GM18907 (cell line): ENCODE results near the gene ADD3.
"Not testable (repeated sequence)": the region's sequence is repeated elsewhere in the genome, so short reads cannot be mapped to it uniquely, and the experiment has no call there.

Experiments used
- ATAC-seq: cut with Tn5 transposase; IDR thresholded peaks from one replicate; pipeline ENCODE4 v1.9.1; 2021; ENCODE audit warnings: mild to moderate bottlenecking, moderate library complexity; ENCODE audit not compliant: unreplicated experiment

Gene ADD3

GRCh38 chr10:109975244-109976190 lies 32.3 kb upstream of the ADD3 start:
- ATAC-seq = no peak

GRCh38 chr10:109976681-109977080 lies 31.1 kb upstream of the ADD3 start:
- ATAC-seq = no peak

GRCh38 chr10:109977382-109977806 lies 30.4 kb upstream of the ADD3 start:
- no peak for ATAC-seq

GRCh38 chr10:109978481-109978880 lies 29.3 kb upstream of the ADD3 start:
- no peak for ATAC-seq

- ATAC-seq = no peak
Observed at GRCh38 chr10:109979215-109979614, 28.6 kb upstream of the ADD3 start.

- no peak for ATAC-seq
Observed at GRCh38 chr10:109981650-109982049, 26.1 kb upstream of the ADD3 start.

DNA sequence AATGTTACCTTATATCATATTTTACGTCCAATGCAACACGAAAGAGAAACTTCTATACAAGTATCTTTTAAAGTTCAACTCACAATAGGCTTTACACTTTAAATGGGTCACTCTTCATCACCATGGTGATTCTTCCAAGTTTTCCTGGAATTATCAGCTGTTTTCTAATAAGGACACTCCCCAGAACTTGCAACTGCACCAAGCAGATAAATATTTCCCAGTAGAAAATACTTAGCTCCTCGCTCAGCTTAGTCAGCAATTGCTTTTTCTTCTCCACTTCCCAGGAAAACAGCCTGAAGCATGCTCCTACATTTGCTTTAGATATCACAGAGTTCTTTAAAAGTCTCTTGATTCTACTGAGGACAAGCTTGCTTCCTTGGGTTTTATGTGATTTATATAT lies 25.7 kb upstream of the ADD3 start:
- ATAC-seq = no peak

GRCh38 chr10:109982812-109983211 lies 25.0 kb upstream of the ADD3 start:
- ATAC-seq = no peak

DNA sequence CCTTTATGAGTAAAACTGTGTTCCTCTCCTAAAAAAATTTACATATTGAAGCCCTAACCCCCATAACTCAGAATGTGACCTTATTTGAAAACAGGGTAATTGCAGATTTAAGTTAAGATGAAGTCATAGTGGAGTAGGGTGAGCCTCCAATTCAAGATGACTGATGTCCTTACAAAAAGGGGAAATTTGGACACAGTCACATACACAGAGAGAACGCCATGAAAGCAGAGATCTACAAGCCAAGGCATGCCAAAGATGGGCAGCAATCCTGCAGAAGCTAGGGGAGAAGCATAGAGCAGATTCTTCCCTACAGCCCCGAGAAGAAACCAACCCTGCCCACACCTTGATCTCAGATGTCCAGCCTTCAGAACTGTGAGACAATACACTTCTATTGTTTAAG lies 23.8 kb upstream of the ADD3 start:
- ATAC-seq = no peak

DNA sequence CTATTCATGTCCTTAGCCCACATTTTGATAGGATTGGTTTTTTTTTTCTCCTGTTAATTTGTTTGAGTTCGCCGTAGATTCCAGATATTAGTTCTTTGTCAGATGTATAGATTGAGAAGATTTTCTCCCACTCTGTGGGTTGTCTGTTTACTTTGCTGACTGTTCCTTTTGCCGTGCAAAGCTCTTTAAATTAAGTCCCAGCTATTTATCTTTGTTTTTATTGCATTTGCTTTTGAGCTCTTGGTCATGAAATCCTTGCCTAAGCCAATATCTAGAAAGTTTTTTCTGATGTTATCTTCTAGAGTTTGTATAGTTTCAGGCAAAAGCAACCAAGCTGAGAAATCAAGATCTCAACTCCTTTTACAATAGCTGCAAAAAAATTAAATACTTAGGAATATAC lies 22.0 kb upstream of the ADD3 start:
- not testable (repeated sequence) for ATAC-seq

GRCh38 chr10:109987452-109988211 lies 20.2 kb upstream of the ADD3 start:
- ATAC-seq = no peak

DNA sequence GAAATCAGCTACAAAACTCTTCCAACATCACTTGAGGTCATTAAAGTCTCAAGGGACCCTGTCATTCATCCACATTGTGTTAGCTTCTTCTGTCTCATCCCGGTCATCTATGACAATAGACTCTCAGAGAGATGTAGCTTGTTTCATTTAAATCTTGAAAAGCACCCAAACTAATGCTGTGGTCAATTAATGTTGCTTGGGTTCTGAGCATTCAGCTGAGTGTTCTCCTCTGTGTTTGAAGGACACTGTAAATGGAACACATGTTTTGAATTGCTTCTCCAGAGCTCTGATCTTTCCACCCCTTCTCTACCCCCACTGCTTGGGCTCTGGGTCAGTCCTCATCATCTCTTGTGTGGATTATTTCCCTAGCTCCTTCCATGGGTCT lies 19.6 kb upstream of the ADD3 start:
- no peak for ATAC-seq

DNA sequence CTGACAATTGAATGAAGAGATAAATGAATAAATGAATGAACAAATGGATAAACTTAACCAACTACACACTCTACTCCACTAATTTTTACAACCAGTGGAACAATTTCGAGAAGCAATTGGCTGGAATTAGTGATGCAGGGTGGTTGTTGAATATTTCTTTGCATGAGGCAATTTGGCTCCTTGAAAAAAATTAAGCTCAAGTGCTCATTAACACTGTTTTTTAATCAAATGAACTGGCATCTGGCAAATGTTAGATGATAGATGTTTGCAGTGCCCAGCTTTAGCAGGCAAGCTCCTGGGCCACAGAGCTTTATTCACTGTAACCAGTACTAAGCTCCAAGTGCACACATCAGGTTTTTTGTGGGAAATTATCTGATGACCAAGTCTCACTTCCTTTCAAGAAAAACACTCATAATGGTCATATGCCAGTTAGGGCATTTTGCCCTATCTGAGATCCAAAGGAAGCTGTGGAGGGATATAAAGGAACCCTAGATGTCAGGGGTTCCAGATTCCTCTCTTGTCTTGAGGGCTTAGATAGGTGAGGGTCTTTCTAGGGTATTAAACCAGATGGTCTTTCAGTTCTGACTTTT lies 16.4 kb upstream of the ADD3 start:
- no peak for ATAC-seq

DNA sequence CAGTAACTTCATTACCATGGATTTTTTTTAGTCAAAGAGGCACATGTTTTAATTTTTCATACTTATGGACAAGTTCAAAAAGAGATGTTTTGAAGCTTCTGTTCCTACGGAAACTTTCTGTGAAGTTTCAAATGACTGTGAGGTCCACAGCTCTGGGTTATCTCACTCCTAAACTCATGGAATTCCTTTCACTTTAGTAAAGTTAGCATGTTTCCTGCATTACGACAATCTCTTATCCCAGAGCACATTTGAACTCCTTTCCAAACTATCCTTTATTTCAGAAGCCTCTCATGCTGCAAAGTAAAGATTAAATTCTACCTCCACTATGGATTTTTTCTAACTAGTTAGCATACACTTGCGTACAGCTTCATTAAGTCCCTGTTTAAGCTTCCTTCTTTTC lies 15.3 kb upstream of the ADD3 start:
- ATAC-seq = no peak

DNA sequence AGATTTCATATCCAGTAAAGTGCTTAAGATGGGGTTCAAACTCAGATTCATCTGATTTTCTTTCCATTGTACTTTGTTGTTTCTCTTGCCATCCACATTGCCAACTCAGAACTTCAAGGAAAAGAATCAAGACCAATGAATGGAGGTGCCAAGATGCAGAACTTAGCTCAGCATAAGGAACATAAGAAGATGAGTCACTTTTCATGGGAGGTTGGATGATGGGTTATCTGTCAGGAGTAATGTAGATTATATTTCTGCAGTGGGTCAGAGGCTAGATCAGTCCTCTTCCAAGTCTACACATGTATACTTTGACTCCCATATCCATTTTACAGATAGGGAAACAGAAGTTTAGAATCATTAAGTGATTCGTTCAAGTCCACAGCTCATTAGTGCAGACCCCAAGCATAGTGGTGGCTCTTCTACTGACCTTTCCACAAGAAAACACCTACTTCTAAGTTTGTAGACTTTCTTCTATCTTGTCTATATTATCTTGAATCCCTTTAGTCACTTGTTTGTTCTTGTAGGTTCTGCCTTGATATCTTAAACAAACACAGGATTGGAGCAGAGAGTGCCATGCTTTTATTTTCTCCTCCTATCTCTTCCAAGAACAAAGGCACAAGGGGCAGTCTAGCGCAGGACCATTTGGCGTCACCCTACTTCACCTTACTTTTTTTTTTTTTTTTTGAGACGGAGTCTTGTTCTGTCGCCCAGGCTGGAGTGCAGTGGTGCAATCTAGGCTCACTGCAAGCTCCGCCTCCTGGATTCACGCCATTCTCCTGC lies 14.0 kb upstream of the ADD3 start:
- no peak for ATAC-seq

- ATAC-seq = no peak
Observed at GRCh38 chr10:109994711-109995577, 12.8 kb upstream of the ADD3 start.

DNA sequence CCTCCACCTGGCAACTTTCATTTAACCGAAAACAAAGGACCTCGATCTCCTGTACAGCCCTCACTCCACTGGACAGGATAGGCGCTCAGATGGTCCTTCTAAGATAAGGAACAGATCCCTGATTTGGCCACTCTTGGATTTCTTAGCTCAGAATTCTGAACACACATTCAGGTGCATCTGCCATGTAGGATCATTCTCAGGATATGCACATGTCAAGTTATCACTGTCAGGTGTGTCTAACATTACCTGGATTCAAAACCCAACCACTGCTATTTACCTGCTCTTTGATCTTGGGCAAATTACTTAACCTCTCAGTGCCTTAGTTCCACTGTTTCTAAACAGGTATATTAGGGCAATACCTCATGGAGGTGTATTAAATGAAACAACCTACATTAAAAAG lies 12.2 kb upstream of the ADD3 start:
- no peak for ATAC-seq

DNA sequence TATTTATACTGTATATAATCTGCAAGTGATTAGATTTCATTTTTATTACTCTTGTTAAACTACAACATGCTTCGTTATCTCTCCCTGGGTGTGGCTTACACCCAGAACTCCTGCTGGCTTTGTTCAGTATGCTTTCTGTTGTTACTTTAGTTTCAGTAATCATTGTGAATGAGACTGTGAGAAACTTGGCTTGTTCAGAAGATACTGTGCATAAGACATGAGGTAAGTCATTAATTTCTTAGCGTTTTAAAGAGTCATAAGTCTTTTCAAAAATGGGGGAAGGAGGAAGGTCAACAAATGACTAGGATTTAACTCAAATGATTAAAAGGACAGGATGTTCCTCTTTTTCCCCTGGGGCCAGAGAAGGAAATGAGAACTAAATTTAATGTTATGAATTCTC lies 11.6 kb upstream of the ADD3 start:
- ATAC-seq = peak; percentile 81

DNA sequence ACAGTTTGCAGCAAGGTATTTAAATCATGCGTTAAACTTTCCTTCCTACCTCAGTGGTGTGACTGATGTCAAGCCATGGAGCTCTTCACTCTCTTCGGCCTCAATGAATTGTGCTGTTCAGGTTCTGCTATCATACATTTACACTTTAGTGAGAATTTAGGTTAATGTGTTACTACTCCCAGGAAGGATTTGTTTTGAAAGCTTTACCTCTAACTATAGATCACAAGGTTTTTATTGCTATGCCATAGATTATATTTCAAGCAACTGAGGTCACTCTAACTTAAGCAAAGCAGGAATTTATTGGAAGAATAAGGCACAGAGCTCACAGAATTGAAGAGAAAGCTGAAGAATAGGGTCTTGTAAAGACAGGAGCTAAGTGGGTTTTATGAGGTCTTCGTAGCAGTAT lies 11.0 kb upstream of the ADD3 start:
- peak; percentile 39 for ATAC-seq

DNA sequence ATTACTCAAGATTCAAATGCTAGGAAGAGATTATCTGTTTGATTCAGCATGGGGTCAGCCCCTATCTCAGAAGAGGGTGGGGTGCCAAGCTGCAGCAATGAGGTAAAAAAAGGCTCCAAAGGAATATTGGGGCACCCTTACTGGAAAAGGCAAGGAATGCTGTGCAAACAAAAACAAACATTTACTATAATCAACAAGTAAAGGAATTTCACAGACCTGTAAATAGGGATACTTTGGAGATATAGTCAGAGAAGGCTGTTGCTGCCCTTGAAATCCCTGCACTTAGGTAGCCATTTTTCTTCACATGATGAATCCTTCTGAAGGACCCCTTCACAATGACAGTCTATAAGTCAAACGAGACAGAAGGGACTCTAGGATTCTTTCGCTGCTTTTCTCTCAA lies 10.6 kb upstream of the ADD3 start:
- no peak for ATAC-seq
